ENCODE data around the gene SERPINA5.

The SERPINA5 gene

GRCh38 chr14:94550041-94550440, 31.2 kb upstream of the SERPINA5 start:
- DNase-seq (ENCODE audit: low spot score) = no peak

- no peak for DNase-seq (ENCODE audit: low spot score)
These were observed 25.2 kb upstream of the SERPINA5 start for GRCh38 chr14:94555991-94556390.

GRCh38 chr14:94557327-94557726, 23.9 kb upstream of the SERPINA5 start:
- DNase-seq (ENCODE audit: low spot score) = no peak

- DNase-seq (ENCODE audit: low spot score) = no peak
These were observed 22.4 kb upstream of the SERPINA5 start for GRCh38 chr14:94558842-94559241.

- no peak for DNase-seq (ENCODE audit: low spot score)
These were observed 21.5 kb upstream of the SERPINA5 start for GRCh38 chr14:94559638-94560290.

- DNase-seq (ENCODE audit: low spot score) = no peak
These were observed 20.9 kb upstream of the SERPINA5 start for GRCh38 chr14:94560291-94560665.

- DNase-seq (ENCODE audit: low spot score) = no peak
These were observed 20.2 kb upstream of the SERPINA5 start, which contains the start of gene SERPINA4 for GRCh38 chr14:94560751-94561655. SERPINA4 (plus strand) TSS chr14:94561442; CDS start chr14:94563483, 2,041 bp downstream.

GRCh38 chr14:94561656-94562010, 19.6 kb upstream of the SERPINA5 start:
- no peak for DNase-seq (ENCODE audit: low spot score)

- no peak for DNase-seq (ENCODE audit: low spot score)
These were observed 19.2 kb upstream of the SERPINA5 start for GRCh38 chr14:94562022-94562421.

GRCh38 chr14:94562941-94563883, 18.0 kb upstream of the SERPINA5 start:
- DNase-seq (ENCODE audit: low spot score) = no peak

- no peak for DNase-seq (ENCODE audit: low spot score)
These were observed 16.8 kb upstream of the SERPINA5 start for GRCh38 chr14:94564381-94564780.

- no peak for DNase-seq (ENCODE audit: low spot score)
These were observed 13.0 kb upstream of the SERPINA5 start for GRCh38 chr14:94568186-94568585.

- no peak for DNase-seq (ENCODE audit: low spot score)
These were observed 11.7 kb upstream of the SERPINA5 start for GRCh38 chr14:94569381-94570001.

GRCh38 chr14:94570002-94570400, 11.2 kb upstream of the SERPINA5 start:
- DNase-seq (ENCODE audit: low spot score) = no peak

GRCh38 chr14:94570440-94570839, 10.8 kb upstream of the SERPINA5 start:
- no peak for DNase-seq (ENCODE audit: low spot score)

GRCh38 chr14:94571395-94571794, 9.8 kb upstream of the SERPINA5 start:
- DNase-seq (ENCODE audit: low spot score) = no peak

GRCh38 chr14:94571950-94572349, 9.3 kb upstream of the SERPINA5 start:
- no peak for DNase-seq (ENCODE audit: low spot score)

GRCh38 chr14:94572637-94573303, 8.5 kb upstream of the SERPINA5 start:
- DNase-seq (ENCODE audit: low spot score) = no peak

- DNase-seq (ENCODE audit: low spot score) = no peak
These were observed 7.5 kb upstream of the SERPINA5 start for GRCh38 chr14:94573475-94574277.

GRCh38 chr14:94574336-94574735, 6.9 kb upstream of the SERPINA5 start:
- DNase-seq (ENCODE audit: low spot score) = no peak
